HCT116 (cell line): ENCODE results near the gene VDAC1. TPM values are rescaled to one million over a fixed set of nuclear protein-coding genes. Genes with fewer than 3 reads are reported as not detected.

Experiments
- ATAC-seq: fragments of 200-7000 bp; cut with Tn5 transposase; 2 replicates; pipeline ENCODE4 v1.9.1; 2020; ENCODE audit warnings: mild to moderate bottlenecking, moderate library complexity
- BruUV-seq: library from RNA; stranded (reverse); fragments of 400-500 nt; replicated peaks from 2 replicates; lab custom pipeline; 2021; lab: Mats Ljungman, UMichigan
- CTCF ChIA-PET: fragments of 300-600 bp; sonication (Branson Sonifier 250); formaldehyde crosslinking; loops from one replicate; lab custom pipeline; 2021; ENCODE audit warnings: antibody characterized with exemption; lab: Charles Lee
- POLR2A ChIA-PET: fragments of 300-600, 350-600 bp; sonication (Branson Sonifier 250); formaldehyde crosslinking; loops from one replicate; lab custom pipeline; 2021; ENCODE audit warnings: antibody characterized with exemption; lab: Charles Lee
- RAD21 ChIA-PET, 2 experiments: fragments of 300-600 bp; sonication (Branson Sonifier 250); formaldehyde crosslinking; loops; one replicate each; lab custom pipeline; 2023; ENCODE audit warnings: low total read pairs in 2 of 2; ENCODE audit not compliant: uncharacterized antibody in 2 of 2, unreplicated experiment in 2 of 2, low non-redundant PET in 1 of 2; lab: Charles Lee
- DNase-seq: peaks from one replicate; pipeline ENCODE4 v3.0.0-alpha.2; 2010; ENCODE audit warnings: low read depth, low spot score
- H2AFZ ChIP-seq: fragments of 200-600 bp; shearing (Covaris generic), sonication (generic); 2 replicates; pipeline ENCODE4 v1.6.1; 2017; ENCODE audit warnings: low read depth, mixed run types, mixed read lengths, antibody characterized with exemption, low read length; ENCODE audit not compliant: poor library complexity, severe bottlenecking
- H3K27ac ChIP-seq: 2 replicates; pipeline ENCODE4 v1.5.1; 2012; ENCODE audit warnings: low read depth, low read length
- H3K27me3 ChIP-seq: fragments of 200-600 bp; sonication (generic); 2 replicates; pipeline ENCODE4 v1.6.1; 2016; ENCODE audit warnings: mixed run types, low read length, mixed read lengths; ENCODE audit not compliant: insufficient read depth
- H3K36me3 ChIP-seq, 2 experiments: fragments of 200-500 bp in 1 of 2; fragments of 200-600 bp in 1 of 2; sonication (Bioruptor generic) in 1 of 2; sonication (generic) in 1 of 2; 2 replicates each; pipeline versions ENCODE4 v1.5.1 to v1.6.1; 2014 to 2016; ENCODE audit warnings: low read length in 2 of 2, inconsistent platforms in 1 of 2, mixed read lengths in 1 of 2, mixed run types in 1 of 2; ENCODE audit not compliant: insufficient read depth in 2 of 2, control insufficient read depth in 1 of 2
- H3K4me1 ChIP-seq, 2 experiments: fragments of 200-600 bp in 1 of 2; sonication (generic) in 1 of 2; 2 replicates each; pipeline versions ENCODE4 v1.5.1 to v1.6.1; 2012 to 2017; ENCODE audit warnings: low read length in 2 of 2, inconsistent platforms in 1 of 2, mild to moderate bottlenecking in 1 of 2, mixed read lengths in 1 of 2, mixed run types in 1 of 2, moderate library complexity in 1 of 2; ENCODE audit not compliant: insufficient read depth in 2 of 2, control insufficient read depth in 1 of 2
- H3K4me2 ChIP-seq: fragments of 200-600 bp; sonication (generic); 2 replicates; pipeline ENCODE4 v1.6.1; 2017; ENCODE audit warnings: mixed run types, low read length, mixed read lengths
- H3K4me3 ChIP-seq, 2 experiments: fragments of 200-600 bp in 1 of 2; sonication (generic) in 1 of 2; replicated peaks in 1 of 2; 2 replicates each; pipeline ENCODE4 v1.5.1; 2011 to 2016; ENCODE audit warnings: low read length in 2 of 2, control low read depth in 1 of 2, low read depth in 1 of 2, mild to moderate bottlenecking in 1 of 2, mixed read lengths in 1 of 2, mixed run types in 1 of 2
- H3K79me2 ChIP-seq: fragments of 200-600 bp; sonication (generic); 2 replicates; pipeline ENCODE4 v1.6.1; 2017; ENCODE audit warnings: mild to moderate bottlenecking, mixed run types, low read length, moderate library complexity, mixed read lengths; ENCODE audit not compliant: insufficient read depth
- H3K9ac ChIP-seq: fragments of 200-600 bp; sonication (generic); 2 replicates; pipeline ENCODE4 v1.6.1; 2016; ENCODE audit warnings: low read length, mixed read lengths
- H3K9me2 ChIP-seq: fragments of 200-600 bp; sonication (generic), shearing (Covaris generic); 2 replicates; pipeline ENCODE4 v1.6.1; 2017; ENCODE audit warnings: mixed run types, mild to moderate bottlenecking, moderate library complexity; ENCODE audit not compliant: insufficient read depth
- H3K9me3 ChIP-seq, 2 experiments: fragments of 200-500 bp in 1 of 2; fragments of 200-600 bp in 1 of 2; sonication (Bioruptor generic) in 1 of 2; sonication (generic) in 1 of 2; 2 replicates each; pipeline ENCODE4 v1.6.1; 2014 to 2017; ENCODE audit warnings: low read length in 2 of 2, mixed read lengths in 2 of 2, inconsistent platforms in 1 of 2, low read depth in 1 of 2, mild to moderate bottlenecking in 1 of 2, mixed run types in 1 of 2, moderate library complexity in 1 of 2; ENCODE audit not compliant: control insufficient read depth in 1 of 2, insufficient read depth in 1 of 2
- H4K20me1 ChIP-seq: fragments of 200-600 bp; sonication (generic), shearing (Covaris generic); 2 replicates; pipeline ENCODE4 v1.6.1; 2017; ENCODE audit warnings: mixed run types, mild to moderate bottlenecking, moderate library complexity; ENCODE audit not compliant: insufficient read depth
- CEBPB ChIP-seq: IDR thresholded peaks from 2 replicates; pipeline ENCODE4 v1.6.1; 2012; ENCODE audit warnings: low read depth
- EGR1 ChIP-seq: IDR thresholded peaks from 2 replicates; pipeline ENCODE4 v1.6.1; 2012; ENCODE audit warnings: low read depth
- ELF1 ChIP-seq: IDR thresholded peaks from 2 replicates; pipeline ENCODE4 v1.6.1; 2012; ENCODE audit warnings: low read depth, borderline replicate concordance
- EZH2 ChIP-seq: fragments of 200-600 bp; sonication (generic); IDR thresholded peaks from 2 replicates; pipeline ENCODE4 v1.6.1; 2017; ENCODE audit warnings: antibody characterized with exemption, mixed run types
- EZH2phosphoT487 ChIP-seq: fragments of 200-600 bp; IDR thresholded peaks from 2 replicates; pipeline ENCODE4 v1.6.1; 2018; ENCODE audit warnings: antibody characterized with exemption, borderline replicate concordance
- JUND ChIP-seq: IDR thresholded peaks from 2 replicates; pipeline ENCODE4 v1.6.1; 2012
- POLR2AphosphoS5 ChIP-seq: IDR thresholded peaks from 2 replicates; pipeline ENCODE4 v1.6.1; 2011; ENCODE audit warnings: mild to moderate bottlenecking, low read depth, low read length, moderate library complexity
- TCF7L2 ChIP-seq: IDR thresholded peaks from 2 replicates; pipeline ENCODE4 v1.7.0; 2011; ENCODE audit warnings: borderline replicate concordance, inconsistent platforms; ENCODE audit not compliant: insufficient read depth, insufficient read length; ENCODE audit errors: extremely low read depth
- YY1 ChIP-seq: IDR thresholded peaks from 2 replicates; pipeline ENCODE4 v1.6.1; 2011; ENCODE audit warnings: low read length, low read depth, moderate library complexity, mild to moderate bottlenecking; ENCODE audit not compliant: insufficient replicate concordance; ENCODE audit errors: extremely low read depth
- ZFX ChIP-seq: fragments of 450-650 bp; IDR thresholded peaks from 2 replicates; pipeline ENCODE4 v1.6.1; 2017
- ZNF274 ChIP-seq: fragments of 200-500 bp; sonication (Bioruptor generic); IDR thresholded peaks from 2 replicates; pipeline ENCODE4 v1.6.1; 2014; ENCODE audit warnings: mild to moderate bottlenecking, low read depth, low read length, inconsistent platforms
- intact Hi-C: fragments of 100-400 bp; cut with micrococcal nuclease; formaldehyde crosslinking; loops from 2 replicates; pipeline ENCODE4 v1.10.0; 2022
- total RNA-seq: library from RNA; stranded (reverse); gene quantifications from one replicate; pipeline ENCODE4 v1.2.1, GENCODE V29; 2021; ENCODE audit not compliant: unreplicated experiment
- TF ChIP-seq, protein P1 (sequence below): IDR thresholded peaks from 2 replicates; pipeline ENCODE4 v1.6.1; 2012
- TF ChIP-seq, protein P2 (sequence below), 3 experiments: fragments of 200-600 bp in 1 of 3; sonication (generic) in 1 of 3; IDR thresholded peaks in 2 of 3; conservative IDR thresholded peaks in 1 of 3; 2 replicates each; pipeline ENCODE4 v1.5.1; 2012 to 2017; ENCODE audit warnings: low read depth in 2 of 3, low read length in 2 of 3, antibody characterized with exemption in 1 of 3, borderline replicate concordance in 1 of 3, control low read depth in 1 of 3, mild to moderate bottlenecking in 1 of 3, mixed read lengths in 1 of 3, mixed run types in 1 of 3, moderate library complexity in 1 of 3; ENCODE audit not compliant: insufficient read depth in 1 of 3
- TF ChIP-seq, protein P3 (sequence below): IDR thresholded peaks from 2 replicates; pipeline ENCODE4 v1.6.1; 2011; ENCODE audit warnings: mild to moderate bottlenecking, low read length, moderate library complexity; ENCODE audit not compliant: insufficient replicate concordance; ENCODE audit errors: extremely low read depth

VDAC1 gene
- total RNA-seq, 1 experiment from 2014 or later, result 269 TPM

DNA sequence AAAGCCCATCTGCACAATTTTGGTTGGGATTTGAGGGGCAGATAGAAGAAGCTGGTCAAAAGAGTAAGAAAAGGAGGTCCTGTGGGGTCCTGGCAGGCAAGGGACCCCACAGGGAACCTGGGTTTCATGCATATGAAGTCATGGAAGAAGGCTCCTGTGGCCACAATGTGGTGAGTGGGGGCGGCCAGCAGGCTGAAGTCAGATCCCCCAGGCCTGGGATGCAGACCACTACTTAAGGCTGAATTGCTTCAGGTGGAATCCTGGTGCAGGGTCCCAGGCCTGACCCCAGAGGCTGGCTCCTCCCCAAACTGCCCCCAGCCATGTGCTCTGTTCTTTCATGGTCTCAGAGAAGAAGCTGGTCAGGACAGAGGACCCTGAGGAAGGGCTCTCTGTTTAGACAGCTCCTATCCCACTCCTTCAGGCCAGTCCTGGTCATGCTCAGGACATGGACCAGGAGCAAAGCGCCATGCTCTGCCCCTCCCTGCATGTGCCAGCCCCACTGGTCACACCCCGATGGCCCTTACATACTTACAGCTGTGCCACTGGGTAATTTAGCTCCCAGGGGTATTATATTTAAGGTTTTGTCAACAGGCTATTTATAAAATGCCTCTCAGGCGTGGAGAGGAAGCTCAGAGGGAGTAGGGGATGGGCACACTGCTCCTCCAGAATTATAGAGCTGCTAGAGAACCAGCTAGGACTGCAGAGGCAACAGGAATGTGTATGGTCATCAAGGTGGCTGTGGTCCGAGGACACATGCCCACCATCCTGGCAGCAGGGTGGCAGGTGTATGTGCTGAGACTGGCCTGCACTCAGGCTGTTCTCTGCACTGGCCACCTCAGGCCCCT lies 69.7 kb downstream of the VDAC1 start:
- Histone ChIP-seq H3K36me3 (no peaks in the 10 kb centered on the region), H3K4me1 (no peaks in the 10 kb centered on the region), H3K4me3 (no peak overlapping the region), H3K4me2 (no peak overlapping the region), H3K9me2 (no peaks in the 10 kb centered on the region), H3K27me3 (no peaks in the 10 kb centered on the region), H3K79me2 (no peaks in the 10 kb centered on the region), H2AFZ (no peak overlapping the region), H3K9ac (no peak overlapping the region), H4K20me1 (no peaks in the 10 kb centered on the region), H3K27ac (no peak overlapping the region), H3K9me3 (no peaks in the 10 kb centered on the region)
- RAD21 ChIA-PET, result no interaction called here
- no peak for TF ChIP-seq TCF7L2
- TF ChIP-seq, protein P1, sequence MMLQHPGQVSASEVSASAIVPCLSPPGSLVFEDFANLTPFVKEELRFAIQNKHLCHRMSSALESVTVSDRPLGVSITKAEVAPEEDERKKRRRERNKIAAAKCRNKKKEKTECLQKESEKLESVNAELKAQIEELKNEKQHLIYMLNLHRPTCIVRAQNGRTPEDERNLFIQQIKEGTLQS, result no peak
- no peak for TF ChIP-seq YY1
- no peak for TF ChIP-seq POLR2AphosphoS5
- no peak for TF ChIP-seq EZH2
- no peak for TF ChIP-seq JUND
- TF ChIP-seq, protein P2, sequence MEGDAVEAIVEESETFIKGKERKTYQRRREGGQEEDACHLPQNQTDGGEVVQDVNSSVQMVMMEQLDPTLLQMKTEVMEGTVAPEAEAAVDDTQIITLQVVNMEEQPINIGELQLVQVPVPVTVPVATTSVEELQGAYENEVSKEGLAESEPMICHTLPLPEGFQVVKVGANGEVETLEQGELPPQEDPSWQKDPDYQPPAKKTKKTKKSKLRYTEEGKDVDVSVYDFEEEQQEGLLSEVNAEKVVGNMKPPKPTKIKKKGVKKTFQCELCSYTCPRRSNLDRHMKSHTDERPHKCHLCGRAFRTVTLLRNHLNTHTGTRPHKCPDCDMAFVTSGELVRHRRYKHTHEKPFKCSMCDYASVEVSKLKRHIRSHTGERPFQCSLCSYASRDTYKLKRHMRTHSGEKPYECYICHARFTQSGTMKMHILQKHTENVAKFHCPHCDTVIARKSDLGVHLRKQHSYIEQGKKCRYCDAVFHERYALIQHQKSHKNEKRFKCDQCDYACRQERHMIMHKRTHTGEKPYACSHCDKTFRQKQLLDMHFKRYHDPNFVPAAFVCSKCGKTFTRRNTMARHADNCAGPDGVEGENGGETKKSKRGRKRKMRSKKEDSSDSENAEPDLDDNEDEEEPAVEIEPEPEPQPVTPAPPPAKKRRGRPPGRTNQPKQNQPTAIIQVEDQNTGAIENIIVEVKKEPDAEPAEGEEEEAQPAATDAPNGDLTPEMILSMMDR (IDR thresholded peaks at IDR 0.05 in 2 of 3, conservative IDR thresholded peaks at IDR 0.05 in 1 of 3; ENCODE audit: borderline replicate concordance in 1 of 3, insufficient read depth in 1 of 3, low read depth in 2 of 3, low read length in 2 of 3), result no peak
- TF ChIP-seq EGR1, result no peak
- no peak for TF ChIP-seq ZFX
- no peak for TF ChIP-seq CEBPB
- TF ChIP-seq, protein P3, sequence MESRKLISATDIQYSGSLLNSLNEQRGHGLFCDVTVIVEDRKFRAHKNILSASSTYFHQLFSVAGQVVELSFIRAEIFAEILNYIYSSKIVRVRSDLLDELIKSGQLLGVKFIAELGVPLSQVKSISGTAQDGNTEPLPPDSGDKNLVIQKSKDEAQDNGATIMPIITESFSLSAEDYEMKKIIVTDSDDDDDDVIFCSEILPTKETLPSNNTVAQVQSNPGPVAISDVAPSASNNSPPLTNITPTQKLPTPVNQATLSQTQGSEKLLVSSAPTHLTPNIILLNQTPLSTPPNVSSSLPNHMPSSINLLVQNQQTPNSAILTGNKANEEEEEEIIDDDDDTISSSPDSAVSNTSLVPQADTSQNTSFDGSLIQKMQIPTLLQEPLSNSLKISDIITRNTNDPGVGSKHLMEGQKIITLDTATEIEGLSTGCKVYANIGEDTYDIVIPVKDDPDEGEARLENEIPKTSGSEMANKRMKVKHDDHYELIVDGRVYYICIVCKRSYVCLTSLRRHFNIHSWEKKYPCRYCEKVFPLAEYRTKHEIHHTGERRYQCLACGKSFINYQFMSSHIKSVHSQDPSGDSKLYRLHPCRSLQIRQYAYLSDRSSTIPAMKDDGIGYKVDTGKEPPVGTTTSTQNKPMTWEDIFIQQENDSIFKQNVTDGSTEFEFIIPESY, result no peak
- no peak for TF ChIP-seq ELF1
- TF ChIP-seq ZNF274, result no peak
- no peak for TF ChIP-seq EZH2phosphoT487
- CTCF ChIA-PET, result no interaction called here
- POLR2A ChIA-PET, result no interaction called here
- intact Hi-C loops, result no loop called here
- ATAC-seq, result no peak
- BruUV-seq, result no TSS peak
- no peak for DNase-seq
